Measurements from ENCODE around the gene BCL2L11.

The BCL2L11 gene

DNA sequence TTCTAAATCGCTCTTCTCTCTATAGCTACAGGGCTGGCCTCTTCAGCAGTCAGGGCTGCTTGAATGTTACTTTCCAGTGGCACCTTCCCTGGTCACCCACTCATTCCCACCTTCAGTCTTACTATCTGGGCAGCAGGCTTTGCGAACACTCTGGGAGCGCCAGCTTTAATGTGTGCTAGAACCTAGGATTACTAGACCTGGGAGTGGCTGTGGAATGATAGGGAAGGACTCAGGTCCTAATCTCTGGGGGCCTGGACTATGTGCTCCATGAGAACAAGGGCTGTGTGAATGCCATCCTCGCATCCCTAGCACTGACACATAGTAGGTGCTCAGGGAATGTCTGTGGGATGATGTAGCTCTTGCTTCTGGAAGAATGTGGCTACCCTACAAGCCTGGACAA lies 57.6 kb downstream of the BCL2L11 start:
- H3K27ac Mint-ChIP-seq, result no peak overlapping the region
- H3K9me3 Mint-ChIP-seq, result no peaks in the 10 kb centered on the region
- no peak overlapping the region for H3K4me3 Mint-ChIP-seq
- H3K27me3 Mint-ChIP-seq, result peaks cover 16% of the 10 kb centered on the region
- H3K36me3 Mint-ChIP-seq (ENCODE audit: low read depth), result no peaks in the 10 kb centered on the region
- H3K4me1 Mint-ChIP-seq (ENCODE audit: low read depth), result no peaks in the 10 kb centered on the region

DNA sequence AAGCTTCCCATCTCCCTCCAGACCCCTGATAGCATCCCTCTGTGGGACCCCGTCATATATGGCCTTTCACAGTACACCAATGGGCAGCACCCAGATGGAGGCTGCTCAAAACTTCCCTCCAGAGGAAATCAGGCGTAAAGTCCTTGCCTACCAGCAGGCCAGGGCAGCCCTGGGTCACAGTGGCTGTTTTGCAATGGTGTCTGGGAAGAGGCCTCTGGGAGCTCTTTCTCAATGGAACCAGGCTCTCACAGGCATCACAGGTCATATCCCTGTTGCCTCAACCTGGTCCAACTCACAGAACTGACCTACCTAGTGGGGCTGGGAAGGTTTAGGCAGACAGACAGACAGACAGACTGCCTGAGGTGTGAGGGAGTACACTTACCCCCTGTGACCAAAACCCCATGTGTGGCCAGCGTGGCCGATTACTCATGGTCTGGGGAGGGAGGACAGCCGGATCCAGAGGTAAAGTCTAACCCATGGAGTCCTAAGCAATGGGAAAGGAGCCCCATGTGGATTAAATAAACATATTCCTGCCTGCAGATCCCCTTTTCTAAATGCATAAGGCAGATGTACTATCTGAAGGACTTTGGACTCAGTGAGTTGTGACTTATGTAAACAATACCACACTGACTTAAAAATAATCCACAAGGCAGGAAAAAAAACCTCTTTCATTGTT lies 58.2 kb downstream of the BCL2L11 start:
- Mint-ChIP-seq H3K4me1 (ENCODE audit: low read depth) (no peaks in the 10 kb centered on the region), H3K27ac (no peak overlapping the region), H3K27me3 (peaks cover 16% of the 10 kb centered on the region), H3K4me3 (no peak overlapping the region), H3K36me3 (ENCODE audit: low read depth) (no peaks in the 10 kb centered on the region), H3K9me3 (no peaks in the 10 kb centered on the region)

DNA sequence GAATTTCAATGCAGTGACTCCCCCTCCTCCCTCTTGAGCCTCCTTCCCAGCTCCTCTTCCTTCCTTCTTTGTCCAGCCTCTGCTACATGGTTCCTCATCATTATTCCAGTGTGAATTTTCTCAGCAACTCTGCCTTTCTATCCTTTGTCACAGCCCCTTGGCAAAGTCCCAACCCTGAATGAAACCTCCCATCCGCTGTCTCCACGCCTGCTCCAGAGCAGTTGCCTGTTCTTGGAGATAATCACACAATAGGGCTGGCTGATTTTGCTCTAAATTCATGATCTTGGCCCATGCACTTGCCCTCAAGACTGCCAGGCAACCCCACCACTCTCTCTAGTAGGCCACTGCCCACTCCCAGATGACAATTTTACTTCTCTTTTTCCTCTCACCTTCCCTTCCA lies 61.4 kb downstream of the BCL2L11 start:
- no peaks in the 10 kb centered on the region for H3K9me3 Mint-ChIP-seq
- no peaks in the 10 kb centered on the region for H3K4me1 Mint-ChIP-seq (ENCODE audit: low read depth)
- H3K27ac Mint-ChIP-seq, result no peak overlapping the region
- H3K36me3 Mint-ChIP-seq (ENCODE audit: low read depth), result no peaks in the 10 kb centered on the region
- H3K4me3 Mint-ChIP-seq, result no peak overlapping the region
- H3K27me3 Mint-ChIP-seq, result peaks cover 14% of the 10 kb centered on the region

DNA sequence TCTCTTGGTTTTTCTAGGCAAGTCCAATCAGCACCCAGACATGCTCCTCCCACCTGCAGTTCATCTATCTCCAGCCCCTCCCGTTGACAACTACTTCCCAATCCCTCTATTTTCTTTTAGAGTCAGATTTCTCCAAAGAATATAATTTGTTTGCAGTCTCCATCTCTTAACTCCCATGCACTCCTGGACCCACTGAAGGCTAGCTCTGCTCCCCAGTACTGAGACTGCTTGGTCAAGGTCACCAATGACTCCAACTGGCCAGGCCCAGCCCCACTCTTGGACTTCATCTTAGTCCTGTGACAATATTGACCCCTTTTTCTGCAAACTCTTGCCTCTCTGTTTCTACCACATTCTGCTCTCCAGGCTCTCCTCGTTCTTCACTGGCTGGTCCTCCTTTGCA lies 62.0 kb downstream of the BCL2L11 start:
- Mint-ChIP-seq H3K27ac (no peak overlapping the region), H3K4me3 (no peak overlapping the region), H3K9me3 (no peaks in the 10 kb centered on the region), H3K27me3 (peaks cover 14% of the 10 kb centered on the region), H3K4me1 (ENCODE audit: low read depth) (no peaks in the 10 kb centered on the region), H3K36me3 (ENCODE audit: low read depth) (no peaks in the 10 kb centered on the region)

- peaks cover 12% of the 10 kb centered on the region for H3K27me3 Mint-ChIP-seq
- no peak overlapping the region for H3K27ac Mint-ChIP-seq
- no peaks in the 10 kb centered on the region for H3K9me3 Mint-ChIP-seq
- H3K4me1 Mint-ChIP-seq (ENCODE audit: low read depth), result no peaks in the 10 kb centered on the region
- no peaks in the 10 kb centered on the region for H3K36me3 Mint-ChIP-seq (ENCODE audit: low read depth)
- H3K4me3 Mint-ChIP-seq, result no peak overlapping the region
Measured at GRCh38 chr2:111184725-111185310, 64.1 kb downstream of the BCL2L11 start.

DNA sequence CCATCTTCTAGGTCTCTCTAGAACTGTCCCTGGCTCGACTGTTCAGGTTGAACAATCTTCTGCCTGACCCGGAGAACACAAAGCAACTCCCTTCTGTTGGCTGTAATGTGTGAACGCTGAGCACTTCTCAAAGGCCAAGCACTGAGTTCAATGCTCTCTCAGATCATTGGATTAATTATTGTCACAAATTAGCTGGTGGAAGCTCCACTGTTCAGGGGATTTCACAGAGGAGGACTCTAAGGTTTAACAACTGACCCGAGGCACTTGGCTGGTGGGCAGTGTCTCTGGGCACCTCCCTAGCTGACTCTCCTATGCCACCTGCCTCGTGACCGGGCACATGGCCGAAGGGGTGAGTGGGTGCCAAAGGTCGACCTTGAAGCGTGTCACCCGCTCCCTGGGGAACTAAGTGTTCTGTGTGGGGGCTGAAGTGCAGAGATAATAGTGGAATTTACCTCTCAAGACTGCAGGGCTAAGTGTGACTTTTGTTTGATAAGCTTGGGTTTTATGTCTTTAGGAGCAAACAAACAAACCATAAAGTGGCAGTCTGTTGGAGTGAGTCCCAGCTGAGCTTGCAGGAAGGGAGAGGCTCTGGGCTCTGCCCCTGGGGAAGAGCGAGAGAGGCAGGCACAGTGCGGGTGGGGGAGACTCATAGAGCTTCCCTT lies 64.8 kb downstream of the BCL2L11 start:
- no peaks in the 10 kb centered on the region for H3K36me3 Mint-ChIP-seq (ENCODE audit: low read depth)
- H3K4me3 Mint-ChIP-seq, result no peak overlapping the region
- H3K27me3 Mint-ChIP-seq, result peaks cover 12% of the 10 kb centered on the region
- H3K27ac Mint-ChIP-seq, result no peak overlapping the region
- H3K4me1 Mint-ChIP-seq (ENCODE audit: low read depth), result no peaks in the 10 kb centered on the region
- no peaks in the 10 kb centered on the region for H3K9me3 Mint-ChIP-seq

- H3K4me1 Mint-ChIP-seq (ENCODE audit: low read depth), result no peaks in the 10 kb centered on the region
- no peaks in the 10 kb centered on the region for H3K36me3 Mint-ChIP-seq (ENCODE audit: low read depth)
- H3K9me3 Mint-ChIP-seq, result no peaks in the 10 kb centered on the region
- no peak overlapping the region for H3K27ac Mint-ChIP-seq
- peaks cover 12% of the 10 kb centered on the region for H3K27me3 Mint-ChIP-seq
- no peak overlapping the region for H3K4me3 Mint-ChIP-seq
Measured at GRCh38 chr2:111186121-111186715, 65.5 kb downstream of the BCL2L11 start.

- Mint-ChIP-seq H3K36me3 (ENCODE audit: low read depth) (no peaks in the 10 kb centered on the region), H3K27ac (no peak overlapping the region), H3K27me3 (peaks cover 12% of the 10 kb centered on the region), H3K4me1 (ENCODE audit: low read depth) (no peaks in the 10 kb centered on the region), H3K9me3 (no peaks in the 10 kb centered on the region), H3K4me3 (no peak overlapping the region)
Measured at GRCh38 chr2:111186933-111187332, 66.2 kb downstream of the BCL2L11 start.

- peaks cover 12% of the 10 kb centered on the region for H3K27me3 Mint-ChIP-seq
- H3K9me3 Mint-ChIP-seq, result no peaks in the 10 kb centered on the region
- no peak overlapping the region for H3K27ac Mint-ChIP-seq
- H3K36me3 Mint-ChIP-seq (ENCODE audit: low read depth), result no peaks in the 10 kb centered on the region
- no peak overlapping the region for H3K4me3 Mint-ChIP-seq
- no peaks in the 10 kb centered on the region for H3K4me1 Mint-ChIP-seq (ENCODE audit: low read depth)
Measured at GRCh38 chr2:111188681-111189080, 68.0 kb downstream of the BCL2L11 start.

GRCh38 chr2:111189106-111189505 lies 68.4 kb downstream of the BCL2L11 start:
- Mint-ChIP-seq H3K4me3 (no peak overlapping the region), H3K36me3 (ENCODE audit: low read depth) (no peaks in the 10 kb centered on the region), H3K4me1 (ENCODE audit: low read depth) (no peaks in the 10 kb centered on the region), H3K27ac (no peak overlapping the region), H3K9me3 (no peaks in the 10 kb centered on the region), H3K27me3 (peaks cover 12% of the 10 kb centered on the region)

DNA sequence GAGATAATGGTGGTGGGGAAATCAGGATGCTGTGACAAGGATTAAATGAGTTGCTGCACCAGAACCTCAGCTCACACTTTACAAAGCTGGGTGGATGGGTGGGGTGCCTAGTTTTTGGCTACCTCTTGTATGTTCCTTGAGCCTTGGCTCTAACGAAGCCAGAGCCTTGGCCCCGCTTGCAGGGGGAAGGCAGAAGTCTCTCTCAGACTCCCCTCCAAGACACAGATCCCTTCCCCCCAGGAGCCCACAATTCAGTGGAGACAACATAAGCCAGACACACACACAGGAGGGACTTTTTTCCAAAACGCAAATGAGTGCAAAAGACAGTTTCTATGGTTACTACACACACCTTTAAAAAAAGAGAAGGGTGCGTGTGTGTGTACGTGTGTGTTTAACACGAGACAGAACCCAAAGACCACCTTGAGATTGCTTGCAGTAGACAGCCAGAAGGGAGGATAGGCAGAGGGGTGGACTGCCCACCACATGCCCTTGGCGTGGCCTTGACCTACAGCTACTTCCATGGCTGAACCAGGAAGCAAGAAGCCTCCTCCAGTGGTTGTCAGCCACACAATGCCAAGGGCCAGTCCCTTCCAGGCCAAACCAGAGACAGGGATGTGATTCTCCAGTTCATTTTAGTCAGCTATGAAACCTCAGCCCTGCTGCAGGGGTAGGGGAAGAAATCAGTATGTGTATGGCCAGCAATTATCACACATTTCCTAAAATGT lies 70.3 kb downstream of the BCL2L11 start:
- Mint-ChIP-seq H3K36me3 (ENCODE audit: low read depth) (no peaks in the 10 kb centered on the region), H3K4me1 (ENCODE audit: low read depth) (peaks cover 5% of the 10 kb centered on the region), H3K27ac (no peak overlapping the region), H3K4me3 (no peak overlapping the region), H3K9me3 (no peaks in the 10 kb centered on the region), H3K27me3 (peaks cover 6% of the 10 kb centered on the region)

DNA sequence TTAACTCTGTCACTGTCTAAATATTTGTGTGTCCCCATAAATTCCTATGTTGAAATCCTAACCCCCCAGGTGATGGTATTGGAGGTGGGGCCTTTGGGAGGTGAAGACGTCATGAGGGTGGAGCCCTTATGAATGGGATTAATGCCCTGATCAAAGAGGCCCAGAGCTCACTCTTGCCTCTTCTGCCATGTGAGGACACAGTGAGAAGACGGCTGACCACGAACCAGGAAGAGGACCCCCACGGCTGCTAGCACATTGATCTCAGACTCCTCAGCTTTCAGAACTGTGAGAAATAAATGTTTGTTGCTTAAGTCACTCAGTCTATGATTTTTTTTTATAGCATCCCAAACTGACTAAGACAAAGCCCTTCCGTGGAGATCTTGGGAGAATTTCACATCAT lies 71.2 kb downstream of the BCL2L11 start:
- H3K9me3 Mint-ChIP-seq, result no peaks in the 10 kb centered on the region
- peaks cover 11% of the 10 kb centered on the region for H3K4me1 Mint-ChIP-seq (ENCODE audit: low read depth)
- H3K36me3 Mint-ChIP-seq (ENCODE audit: low read depth), result no peaks in the 10 kb centered on the region
- no peak overlapping the region for H3K4me3 Mint-ChIP-seq
- H3K27me3 Mint-ChIP-seq, result peaks cover 6% of the 10 kb centered on the region
- H3K27ac Mint-ChIP-seq, result no peak overlapping the region

GRCh38 chr2:111192776-111193368 lies 72.2 kb downstream of the BCL2L11 start:
- Mint-ChIP-seq H3K4me3 (no peak overlapping the region), H3K4me1 (ENCODE audit: low read depth) (peaks cover 11% of the 10 kb centered on the region)

DNA sequence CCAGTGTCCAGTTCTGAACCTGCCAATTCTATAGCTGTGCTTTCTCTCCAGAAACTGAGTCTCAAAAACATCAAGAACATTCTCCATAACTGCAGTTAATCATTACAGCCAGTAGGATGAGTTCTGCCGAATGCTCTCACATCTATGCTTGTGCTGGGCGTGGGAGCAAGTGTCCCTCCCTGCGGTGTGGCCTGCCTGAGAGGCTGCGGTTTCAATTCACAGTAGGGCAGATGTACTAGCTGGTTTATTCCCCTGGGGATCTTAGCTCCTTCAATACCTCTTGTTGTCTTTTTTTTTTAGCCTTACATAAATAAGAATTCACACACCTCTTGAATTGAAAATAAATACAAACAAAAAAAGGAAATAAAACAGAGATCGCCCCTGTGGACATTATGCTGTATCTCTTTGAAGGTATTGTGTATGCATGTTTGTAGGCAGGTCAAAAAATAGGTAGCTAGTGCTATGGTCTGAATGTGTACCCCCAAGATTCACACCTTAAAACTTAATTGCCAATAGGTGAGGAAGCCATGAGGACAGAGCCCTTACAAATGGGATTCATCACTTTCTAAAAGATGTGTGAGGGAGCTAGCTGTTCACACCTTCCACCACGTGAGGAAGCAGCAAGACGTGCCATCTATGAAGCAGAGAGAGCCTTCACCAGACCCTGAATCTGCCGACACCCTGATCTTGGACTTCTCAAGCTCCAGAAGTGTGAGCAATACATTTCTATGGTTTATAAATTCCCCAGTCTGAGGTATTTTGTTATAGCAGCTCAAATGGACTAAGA lies 74.3 kb downstream of the BCL2L11 start:
- Mint-ChIP-seq H3K36me3 (ENCODE audit: low read depth) (no peaks in the 10 kb centered on the region), H3K9me3 (no peaks in the 10 kb centered on the region), H3K27me3 (peaks cover 6% of the 10 kb centered on the region), H3K4me3 (no peak overlapping the region), H3K27ac (no peak overlapping the region), H3K4me1 (ENCODE audit: low read depth) (peaks cover 11% of the 10 kb centered on the region)

More at GRCh38 chr2:111192776-111193368, 72.2 kb downstream of the BCL2L11 start:
- Mint-ChIP-seq H3K27me3 (peaks cover 6% of the 10 kb centered on the region), H3K9me3 (no peaks in the 10 kb centered on the region), H3K27ac (no peak overlapping the region), H3K36me3 (ENCODE audit: low read depth) (no peaks in the 10 kb centered on the region)
